GM12873 (cell line): ENCODE data around the gene QDPR.

Source experiments
- TF ChIP-seq, protein P1 (sequence below): IDR thresholded peaks from 2 replicates; pipeline ENCODE4 v1.5.1; 2012; ENCODE audit warnings: low read depth, mild to moderate bottlenecking, moderate library complexity, low read length, control low read depth; ENCODE audit not compliant: insufficient read depth; ENCODE audit errors: missing control alignments

Gene QDPR

DNA sequence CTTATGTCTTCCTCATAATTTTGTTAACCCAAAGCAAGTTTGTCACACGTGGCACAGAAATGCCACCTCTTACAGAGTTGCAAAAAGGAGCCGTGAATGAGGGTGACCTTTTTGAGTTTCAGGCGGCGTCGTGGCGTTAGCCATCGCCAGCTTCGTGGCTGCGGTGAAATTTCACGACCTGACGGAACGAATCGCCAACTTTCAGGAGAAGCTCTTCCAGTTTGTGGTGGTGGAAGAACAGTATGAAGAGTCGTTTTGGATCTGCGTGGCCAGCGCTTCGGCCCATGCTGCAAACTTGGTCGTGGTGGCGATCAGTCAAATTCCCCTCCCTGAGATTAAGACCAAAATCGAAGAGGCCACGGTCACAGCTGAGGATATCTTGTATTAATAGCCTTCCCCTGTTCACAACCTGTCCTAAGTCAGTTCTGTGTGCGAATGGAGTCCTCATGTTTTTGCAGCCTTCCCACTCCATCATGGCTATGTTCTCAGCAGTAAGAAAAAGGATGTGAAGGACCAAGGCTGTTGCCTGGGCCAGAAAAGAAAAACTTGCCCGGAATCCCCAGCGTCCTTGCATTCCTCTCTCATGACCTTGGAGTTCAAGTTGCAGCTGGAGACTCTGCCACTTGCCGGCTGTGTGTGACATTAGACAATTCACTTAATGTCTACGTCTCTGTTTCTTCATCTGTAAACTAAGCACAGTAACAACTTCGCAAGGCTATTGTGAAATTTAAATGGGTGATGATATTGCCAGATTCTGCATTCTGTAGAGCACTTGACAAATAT lies 15.0 kb upstream of the QDPR start:
- TF ChIP-seq, protein P1, sequence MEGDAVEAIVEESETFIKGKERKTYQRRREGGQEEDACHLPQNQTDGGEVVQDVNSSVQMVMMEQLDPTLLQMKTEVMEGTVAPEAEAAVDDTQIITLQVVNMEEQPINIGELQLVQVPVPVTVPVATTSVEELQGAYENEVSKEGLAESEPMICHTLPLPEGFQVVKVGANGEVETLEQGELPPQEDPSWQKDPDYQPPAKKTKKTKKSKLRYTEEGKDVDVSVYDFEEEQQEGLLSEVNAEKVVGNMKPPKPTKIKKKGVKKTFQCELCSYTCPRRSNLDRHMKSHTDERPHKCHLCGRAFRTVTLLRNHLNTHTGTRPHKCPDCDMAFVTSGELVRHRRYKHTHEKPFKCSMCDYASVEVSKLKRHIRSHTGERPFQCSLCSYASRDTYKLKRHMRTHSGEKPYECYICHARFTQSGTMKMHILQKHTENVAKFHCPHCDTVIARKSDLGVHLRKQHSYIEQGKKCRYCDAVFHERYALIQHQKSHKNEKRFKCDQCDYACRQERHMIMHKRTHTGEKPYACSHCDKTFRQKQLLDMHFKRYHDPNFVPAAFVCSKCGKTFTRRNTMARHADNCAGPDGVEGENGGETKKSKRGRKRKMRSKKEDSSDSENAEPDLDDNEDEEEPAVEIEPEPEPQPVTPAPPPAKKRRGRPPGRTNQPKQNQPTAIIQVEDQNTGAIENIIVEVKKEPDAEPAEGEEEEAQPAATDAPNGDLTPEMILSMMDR, result no peak

DNA sequence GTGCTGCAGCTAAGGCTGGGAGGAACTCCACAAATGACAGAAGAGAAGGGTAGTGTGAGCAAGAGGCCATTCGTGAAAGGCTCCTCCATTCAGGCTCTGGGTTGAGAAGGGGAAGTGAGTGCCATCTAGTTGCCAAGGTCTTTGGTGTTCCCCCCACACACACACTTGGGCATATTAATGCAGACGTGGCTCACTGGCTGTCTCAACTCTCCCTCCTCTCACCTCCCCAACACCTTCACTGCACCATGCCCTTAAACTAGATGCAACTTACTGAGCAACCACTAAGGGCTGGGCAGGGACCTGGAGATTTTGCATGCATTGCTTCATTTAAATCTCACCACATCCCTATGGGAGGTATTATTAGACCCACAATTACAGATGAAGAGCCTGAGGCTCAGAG lies 11.8 kb upstream of the QDPR start:
- TF ChIP-seq, protein P1, result no peak

DNA sequence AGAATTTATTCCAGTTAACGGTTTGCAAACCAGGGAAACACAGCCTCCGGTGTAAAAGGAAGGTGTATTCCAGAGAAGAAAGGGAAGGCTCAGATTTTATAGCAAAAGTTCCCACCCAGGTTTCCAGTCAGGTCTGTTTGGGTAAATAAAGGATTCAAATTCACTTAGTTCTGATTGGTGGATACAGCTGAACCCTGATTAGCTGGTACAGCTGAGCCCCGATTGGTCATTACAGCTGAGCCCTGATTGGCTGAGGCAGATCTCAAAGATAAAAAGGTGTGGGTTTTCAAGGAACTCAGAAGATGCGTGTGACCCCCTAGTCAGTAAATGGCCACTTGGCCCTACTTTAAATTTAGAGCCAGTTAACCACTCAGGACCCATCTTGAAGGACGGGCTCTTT lies 9.7 kb upstream of the QDPR start:
- TF ChIP-seq, protein P1, result no peak

DNA sequence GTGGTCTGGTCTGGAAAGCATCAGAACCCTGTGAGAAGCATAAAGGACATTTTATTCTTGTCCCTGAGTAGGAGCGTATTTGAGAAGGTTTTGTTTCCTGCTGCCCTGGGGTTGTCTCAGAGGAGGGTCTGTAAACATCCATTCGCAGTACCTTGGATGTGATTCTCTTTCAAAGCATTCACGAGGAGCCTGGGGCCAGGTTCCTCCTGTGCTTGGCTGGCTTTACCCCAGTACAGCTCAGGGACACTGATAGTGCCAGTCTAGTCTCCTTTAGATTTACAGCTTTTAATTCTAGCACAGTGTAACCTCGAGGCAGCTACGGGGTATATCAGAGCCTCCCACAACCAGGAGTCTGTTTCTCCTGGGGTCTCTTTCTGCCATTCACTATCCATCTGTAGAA lies 5.8 kb upstream of the QDPR start:
- TF ChIP-seq, protein P1, result no peak

DNA sequence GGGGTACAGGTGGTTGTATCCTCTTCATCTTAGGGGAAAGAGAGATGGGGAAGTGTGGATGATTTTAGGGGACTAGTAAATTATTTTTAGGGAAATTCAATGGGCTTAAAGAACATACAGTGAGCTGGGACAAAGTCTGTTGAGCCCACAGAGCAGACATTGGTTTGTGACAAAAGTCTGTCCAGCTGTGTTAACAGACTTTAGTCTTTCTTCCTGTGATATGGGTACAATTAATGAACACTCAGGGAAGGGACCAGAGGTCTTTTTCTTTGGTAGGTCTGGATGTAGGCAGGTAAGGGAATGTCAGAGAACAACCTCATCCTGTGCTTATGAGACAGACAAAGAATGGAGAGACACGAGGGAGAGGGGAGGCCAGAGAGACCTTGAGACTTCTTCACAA lies 5.1 kb upstream of the QDPR start:
- TF ChIP-seq, protein P1, result no peak

DNA sequence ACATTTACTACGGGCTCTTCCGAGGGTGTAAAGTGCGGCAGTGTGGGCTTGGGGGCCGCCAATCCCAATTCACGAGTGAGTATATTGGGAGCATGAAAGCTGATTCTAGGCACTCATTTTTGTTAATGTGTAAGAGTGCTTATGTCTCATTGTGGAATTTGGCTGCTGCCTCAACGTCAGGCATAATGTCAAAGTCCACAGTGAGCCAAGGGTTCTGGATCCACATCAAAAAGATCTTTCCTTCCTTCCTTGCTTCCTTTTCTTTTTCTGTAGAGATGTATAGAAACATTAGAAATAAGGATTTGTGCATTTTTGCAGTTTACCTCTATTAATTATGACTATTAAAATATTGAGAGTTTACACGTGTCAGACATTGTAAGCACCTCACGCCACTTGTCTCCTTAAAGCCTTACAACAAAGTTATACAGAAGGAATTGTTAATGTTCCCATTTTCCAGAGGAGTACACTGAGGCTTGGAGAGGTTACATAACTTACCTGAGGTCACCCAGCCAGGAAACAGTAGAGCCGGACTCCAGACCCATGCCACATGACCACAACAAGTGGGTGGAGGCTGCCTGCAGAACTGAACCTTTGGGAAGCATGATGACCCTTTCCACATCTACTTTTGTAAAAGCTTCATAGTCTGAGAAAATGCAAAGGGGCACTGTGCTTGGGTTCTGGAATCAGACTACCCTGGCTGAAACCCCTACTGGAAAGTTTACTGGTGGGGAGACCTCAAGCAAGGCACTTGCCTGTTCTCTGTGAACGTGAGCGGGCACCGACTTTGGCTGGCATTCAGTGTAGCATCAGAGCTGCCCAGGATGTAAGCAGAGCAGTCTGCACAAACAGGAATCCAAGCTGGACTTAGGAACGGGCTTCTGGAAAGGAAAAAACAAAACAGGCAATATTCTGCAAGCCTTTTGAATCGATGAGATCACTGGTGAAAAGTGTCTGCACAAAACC lies 3.8 kb upstream of the QDPR start:
- TF ChIP-seq, protein P1, result no peak

DNA sequence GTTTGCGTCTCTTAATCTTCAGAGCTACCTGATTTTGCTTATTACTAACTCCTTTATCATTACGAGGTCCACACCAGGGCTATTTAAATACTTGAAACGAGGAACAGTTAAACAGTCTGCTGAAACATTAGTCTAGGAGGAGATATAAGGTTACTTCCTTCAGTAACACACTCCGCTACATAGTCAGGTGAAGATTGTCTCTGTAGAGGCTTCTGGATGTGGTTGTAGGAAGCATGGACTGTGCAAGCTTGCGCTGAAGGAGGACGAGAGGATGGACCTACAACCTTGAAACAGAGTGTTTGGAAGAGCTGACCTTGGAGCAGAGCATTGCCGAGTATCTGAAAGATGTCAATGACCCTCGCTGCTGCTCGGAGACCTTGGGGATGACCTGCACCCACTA lies 3.0 kb upstream of the QDPR start, which contains the start of gene CLRN2:
Gene CLRN2, plus strand, starts transcription at position 301 of the 400 bp plus-strand sequence. CDS start 102 bp downstream, outside the sequence.
- TF ChIP-seq, protein P1, result no peak
